ENCODE measurements around the gene AQP7.

AQP7 gene

GRCh38 chr9:33350310-33350709, 52.1 kb downstream of the AQP7 start:
- TF ChIP-seq ISL1 (CRISPR knock-in tag; IDR thresholded peaks at IDR 0.05) (peak; percentile 54; the same call in 1 of the 2 replicates), ZFP3 (CRISPR knock-in tag; IDR thresholded peaks at IDR 0.05) (no peak)
- ATAC-seq, result peak; percentile 91

- TF ChIP-seq, protein P1, sequence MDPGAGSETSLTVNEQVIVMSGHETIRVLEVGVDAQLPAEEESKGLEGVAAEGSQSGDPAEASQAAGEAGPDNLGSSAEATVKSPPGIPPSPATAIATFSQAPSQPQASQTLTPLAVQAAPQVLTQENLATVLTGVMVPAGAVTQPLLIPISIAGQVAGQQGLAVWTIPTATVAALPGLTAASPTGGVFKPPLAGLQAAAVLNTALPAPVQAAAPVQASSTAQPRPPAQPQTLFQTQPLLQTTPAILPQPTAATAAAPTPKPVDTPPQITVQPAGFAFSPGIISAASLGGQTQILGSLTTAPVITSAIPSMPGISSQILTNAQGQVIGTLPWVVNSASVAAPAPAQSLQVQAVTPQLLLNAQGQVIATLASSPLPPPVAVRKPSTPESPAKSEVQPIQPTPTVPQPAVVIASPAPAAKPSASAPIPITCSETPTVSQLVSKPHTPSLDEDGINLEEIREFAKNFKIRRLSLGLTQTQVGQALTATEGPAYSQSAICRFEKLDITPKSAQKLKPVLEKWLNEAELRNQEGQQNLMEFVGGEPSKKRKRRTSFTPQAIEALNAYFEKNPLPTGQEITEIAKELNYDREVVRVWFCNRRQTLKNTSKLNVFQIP (CRISPR knock-in tag; IDR thresholded peaks at IDR 0.05; ENCODE audit: borderline replicate concordance, low read depth), result no peak
- TF ChIP-seq ISL1 (CRISPR knock-in tag; IDR thresholded peaks at IDR 0.05), result no peak
- no peak for TF ChIP-seq ZC3H10 (CRISPR knock-in tag; IDR thresholded peaks at IDR 0.05)
- TF ChIP-seq PPARA (CRISPR knock-in tag; IDR thresholded peaks at IDR 0.05; ENCODE audit: borderline replicate concordance), result no peak
- no peak for TF ChIP-seq ESRRG (CRISPR knock-in tag; IDR thresholded peaks at IDR 0.05)
- TF ChIP-seq BACH2 (CRISPR knock-in tag; IDR thresholded peaks at IDR 0.05; ENCODE audit: borderline replicate concordance), result no peak
- no peak for TF ChIP-seq ARNTL (CRISPR knock-in tag; IDR thresholded peaks at IDR 0.05; ENCODE audit: borderline replicate concordance, low read depth)
- no peak for TF ChIP-seq ZNF70 (CRISPR knock-in tag; IDR thresholded peaks at IDR 0.05)
- no peak for TF ChIP-seq ZFP30 (CRISPR knock-in tag; IDR thresholded peaks at IDR 0.05)
- TF ChIP-seq, protein P2, sequence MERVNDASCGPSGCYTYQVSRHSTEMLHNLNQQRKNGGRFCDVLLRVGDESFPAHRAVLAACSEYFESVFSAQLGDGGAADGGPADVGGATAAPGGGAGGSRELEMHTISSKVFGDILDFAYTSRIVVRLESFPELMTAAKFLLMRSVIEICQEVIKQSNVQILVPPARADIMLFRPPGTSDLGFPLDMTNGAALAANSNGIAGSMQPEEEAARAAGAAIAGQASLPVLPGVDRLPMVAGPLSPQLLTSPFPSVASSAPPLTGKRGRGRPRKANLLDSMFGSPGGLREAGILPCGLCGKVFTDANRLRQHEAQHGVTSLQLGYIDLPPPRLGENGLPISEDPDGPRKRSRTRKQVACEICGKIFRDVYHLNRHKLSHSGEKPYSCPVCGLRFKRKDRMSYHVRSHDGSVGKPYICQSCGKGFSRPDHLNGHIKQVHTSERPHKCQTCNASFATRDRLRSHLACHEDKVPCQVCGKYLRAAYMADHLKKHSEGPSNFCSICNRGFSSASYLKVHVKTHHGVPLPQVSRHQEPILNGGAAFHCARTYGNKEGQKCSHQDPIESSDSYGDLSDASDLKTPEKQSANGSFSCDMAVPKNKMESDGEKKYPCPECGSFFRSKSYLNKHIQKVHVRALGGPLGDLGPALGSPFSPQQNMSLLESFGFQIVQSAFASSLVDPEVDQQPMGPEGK (CRISPR knock-in tag; IDR thresholded peaks at IDR 0.05; ENCODE audit: borderline replicate concordance), result no peak
- no peak for TF ChIP-seq TCF4 (CRISPR knock-in tag; IDR thresholded peaks at IDR 0.05; ENCODE audit: borderline replicate concordance)
- TF ChIP-seq, protein P3, sequence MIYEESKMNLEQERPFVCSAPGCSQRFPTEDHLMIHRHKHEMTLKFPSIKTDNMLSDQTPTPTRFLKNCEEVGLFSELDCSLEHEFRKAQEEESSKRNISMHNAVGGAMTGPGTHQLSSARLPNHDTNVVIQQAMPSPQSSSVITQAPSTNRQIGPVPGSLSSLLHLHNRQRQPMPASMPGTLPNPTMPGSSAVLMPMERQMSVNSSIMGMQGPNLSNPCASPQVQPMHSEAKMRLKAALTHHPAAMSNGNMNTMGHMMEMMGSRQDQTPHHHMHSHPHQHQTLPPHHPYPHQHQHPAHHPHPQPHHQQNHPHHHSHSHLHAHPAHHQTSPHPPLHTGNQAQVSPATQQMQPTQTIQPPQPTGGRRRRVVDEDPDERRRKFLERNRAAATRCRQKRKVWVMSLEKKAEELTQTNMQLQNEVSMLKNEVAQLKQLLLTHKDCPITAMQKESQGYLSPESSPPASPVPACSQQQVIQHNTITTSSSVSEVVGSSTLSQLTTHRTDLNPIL (CRISPR knock-in tag; IDR thresholded peaks at IDR 0.05; ENCODE audit: low read depth), result no peak
- TF ChIP-seq ZNF565 (CRISPR knock-in tag; conservative IDR thresholded peaks at IDR 0.05; ENCODE audit: low read depth), result no peak
- TF ChIP-seq CSRNP3 (CRISPR knock-in tag; IDR thresholded peaks at IDR 0.05), result no peak
- no peak; the same call in 2 of the 3 replicates for ATAC-seq
These were observed 52.6 kb downstream of the AQP7 start for GRCh38 chr9:33349743-33350142.

- ATAC-seq, result no peak
- TF ChIP-seq OSR1 (CRISPR knock-in tag; IDR thresholded peaks at IDR 0.05), result no peak
- no peak for TF ChIP-seq ZFP30 (CRISPR knock-in tag; IDR thresholded peaks at IDR 0.05)
- no peak for TF ChIP-seq PPARA (CRISPR knock-in tag; IDR thresholded peaks at IDR 0.05; ENCODE audit: borderline replicate concordance)
- TF ChIP-seq, protein P1 (CRISPR knock-in tag; IDR thresholded peaks at IDR 0.05; ENCODE audit: borderline replicate concordance, low read depth), result no peak
- TF ChIP-seq, protein P2 (CRISPR knock-in tag; IDR thresholded peaks at IDR 0.05; ENCODE audit: borderline replicate concordance), result no peak
- no peak for TF ChIP-seq ZFP3 (CRISPR knock-in tag; IDR thresholded peaks at IDR 0.05)
- TF ChIP-seq TCF4 (CRISPR knock-in tag; IDR thresholded peaks at IDR 0.05; ENCODE audit: borderline replicate concordance), result no peak
- no peak for TF ChIP-seq CSRNP3 (CRISPR knock-in tag; IDR thresholded peaks at IDR 0.05)
- no peak for TF ChIP-seq ZNF565 (CRISPR knock-in tag; conservative IDR thresholded peaks at IDR 0.05; ENCODE audit: low read depth)
- no peak for TF ChIP-seq TOX (CRISPR knock-in tag; IDR thresholded peaks at IDR 0.05; ENCODE audit: borderline replicate concordance)
- TF ChIP-seq BACH2 (CRISPR knock-in tag; IDR thresholded peaks at IDR 0.05; ENCODE audit: borderline replicate concordance), result no peak
- TF ChIP-seq CSDC2 (CRISPR knock-in tag; IDR thresholded peaks at IDR 0.05), result no peak
These were observed 53.4 kb downstream of the AQP7 start for GRCh38 chr9:33348998-33349397.
